GM10266 (cell line): ENCODE results near the gene CCDC60.

Source experiments
- DNase-seq: peaks from one replicate; pipeline ENCODE4 v3.0.0; 2012; ENCODE audit errors: extremely low spot score
- CTCF ChIP-seq: IDR thresholded peaks from 2 replicates; pipeline ENCODE4 v1.5.1; 2012; ENCODE audit warnings: mild to moderate bottlenecking, low read depth; ENCODE audit not compliant: control insufficient read depth, insufficient read depth; ENCODE audit errors: missing control alignments

Gene CCDC60

GRCh38 chr12:119383206-119383605 is 48.7 kb downstream of the CCDC60 start:
- DNase-seq: no peak
- no peak for TF ChIP-seq CTCF

DNA sequence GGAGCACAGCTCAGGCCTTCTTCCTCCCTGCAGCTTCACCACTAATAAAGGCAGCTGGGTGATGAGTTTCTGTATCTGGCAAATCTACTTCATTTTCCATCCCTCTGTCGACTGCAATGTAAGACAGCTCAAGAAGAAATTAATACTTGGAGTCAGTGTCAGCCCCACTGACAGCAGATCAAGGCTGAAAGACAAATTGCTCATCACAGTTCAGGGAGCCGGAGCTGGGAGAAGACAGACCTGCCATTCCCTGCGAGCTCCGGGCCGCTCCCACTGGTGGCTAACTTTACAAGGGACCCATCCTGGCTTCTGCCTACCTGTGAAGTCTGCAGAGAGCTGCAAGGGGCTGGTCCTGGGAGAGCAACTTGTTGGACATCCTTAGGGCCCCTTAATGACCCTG is 49.8 kb downstream of the CCDC60 start:
- DNase-seq: no peak
- no peak for TF ChIP-seq CTCF

DNA sequence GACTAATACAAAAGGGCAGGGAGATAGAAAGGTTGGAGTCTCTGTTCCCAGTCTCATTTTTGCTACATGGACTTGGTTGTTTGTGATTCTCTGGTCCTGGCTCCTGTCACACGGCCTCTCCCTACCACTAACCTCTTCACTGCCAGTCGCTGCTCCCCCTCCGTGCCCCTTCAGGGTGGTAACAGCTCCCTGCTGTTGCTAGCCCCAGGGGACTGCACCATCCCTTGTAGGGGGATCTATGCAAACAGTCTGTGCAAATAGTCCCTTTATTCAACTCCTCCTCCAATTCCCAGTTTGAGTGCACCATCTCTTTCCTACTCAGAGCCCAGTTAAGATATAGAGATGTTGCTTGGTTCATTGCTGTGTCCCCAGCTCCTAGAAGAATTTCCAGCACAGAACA is 51.1 kb downstream of the CCDC60 start:
- no peak for DNase-seq
- no peak for TF ChIP-seq CTCF

- DNase-seq: no peak
- TF ChIP-seq CTCF: no peak
These were observed 55.2 kb downstream of the CCDC60 start for GRCh38 chr12:119389687-119390086.

DNA sequence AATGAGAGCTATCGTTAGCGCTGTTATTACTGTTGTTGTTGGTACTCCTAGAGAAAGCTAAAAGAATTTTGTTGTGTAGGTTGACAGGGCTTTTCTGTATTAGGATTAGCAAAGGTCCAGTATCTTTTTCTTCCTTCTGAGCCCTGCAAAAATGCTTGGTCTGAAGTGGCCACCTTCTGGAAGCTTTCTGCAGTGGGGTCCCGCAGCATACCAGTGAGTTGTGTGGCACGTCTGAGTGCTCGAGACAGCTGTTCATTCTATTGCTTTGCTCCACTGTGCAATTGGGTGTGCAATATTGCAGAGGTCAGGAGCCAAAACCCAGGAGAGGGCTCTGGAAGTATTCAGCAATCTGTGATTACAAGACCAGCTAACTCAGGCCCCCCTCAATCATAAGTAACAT is 57.1 kb downstream of the CCDC60 start:
- no peak for DNase-seq
- TF ChIP-seq CTCF: no peak

GRCh38 chr12:119393677-119394076 is 59.1 kb downstream of the CCDC60 start:
- DNase-seq: no peak

DNA sequence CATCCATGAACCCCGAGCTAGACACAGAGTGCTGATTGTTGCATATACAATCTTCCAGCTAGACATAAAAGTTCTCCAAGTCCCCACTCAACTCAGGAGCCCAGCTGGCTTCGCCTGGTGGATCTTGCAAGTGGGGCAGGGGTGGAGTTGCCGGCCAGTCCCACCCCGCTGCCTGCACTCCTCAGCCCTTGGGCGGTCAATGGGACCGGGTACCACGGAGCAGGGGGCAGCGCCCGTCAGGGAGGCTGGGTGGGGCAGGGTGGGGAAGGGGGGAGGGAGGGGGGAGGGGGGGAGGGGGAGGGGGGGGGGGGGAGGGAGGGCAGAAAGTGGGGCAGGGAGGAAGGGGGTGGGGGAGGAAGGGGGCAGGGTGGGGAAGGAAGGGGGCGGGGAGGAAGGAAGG is 63.0 kb downstream of the CCDC60 start:
- no peak for DNase-seq
- no peak for TF ChIP-seq CTCF

More at GRCh38 chr12:119393677-119394076, 59.1 kb downstream of the CCDC60 start:
- no peak for TF ChIP-seq CTCF
